Neutrophil (primary cell): ENCODE measurements around the gene MRPS2.

Source experiments
- H3K27ac ChIP-seq: fragments of 200-600 bp; sonication (generic); 2 replicates; pipeline ENCODE4 v1.5.1; 2016; ENCODE audit warnings: mild to moderate bottlenecking, moderate library complexity
- H3K27me3 ChIP-seq: fragments of 200-600 bp; sonication (generic); 2 replicates; pipeline ENCODE4 v1.6.0; 2016; ENCODE audit warnings: mild to moderate bottlenecking
- H3K36me3 ChIP-seq: fragments of 200-600 bp; sonication (generic); 2 replicates; pipeline ENCODE4 v1.5.1; 2017
- H3K4me1 ChIP-seq, 2 experiments: fragments of 200-600 bp in 1 of 2; sonication (generic) in 1 of 2; 1 replicate in 1 of 2; 2 replicates in 1 of 2; pipeline versions ENCODE4 v1.5.1 to v1.6.1; 2013 to 2016; ENCODE audit warnings: low read depth in 1 of 2, low read length in 1 of 2, mild to moderate bottlenecking in 1 of 2, moderate library complexity in 1 of 2; ENCODE audit not compliant: control insufficient read depth in 1 of 2, insufficient read depth in 1 of 2
- H3K4me3 ChIP-seq, 2 experiments: fragments of 200-600 bp in 1 of 2; sonication (generic) in 1 of 2; 1 replicate in 1 of 2; 2 replicates in 1 of 2; pipeline ENCODE4 v1.5.1; 2013 to 2016; ENCODE audit warnings: low read depth in 1 of 2, low read length in 1 of 2, mild to moderate bottlenecking in 1 of 2, moderate library complexity in 1 of 2
- H3K9me3 ChIP-seq: fragments of 200-600 bp; sonication (generic); 2 replicates; pipeline ENCODE4 v1.5.1; 2016
- CTCF ChIP-seq: fragments of 200-600 bp; sonication (generic); IDR thresholded peaks from 2 replicates; pipeline ENCODE4 v1.5.1; 2016; ENCODE audit warnings: antibody characterized with exemption

The MRPS2 gene

GRCh38 chr9:135550344-135550918 lies 49.9 kb downstream of the MRPS2 start:
- Histone ChIP-seq H3K36me3 (no peaks in the 10 kb centered on the region), H3K27ac (no peak overlapping the region), H3K27me3 (no peaks in the 10 kb centered on the region), H3K9me3 (no peaks in the 10 kb centered on the region), H3K4me1 (no peaks in the 10 kb centered on the region), H3K4me3 (no peak overlapping the region)
- TF ChIP-seq CTCF, result no peak

- no peak overlapping the region for H3K27ac ChIP-seq
- H3K4me1 ChIP-seq, result no peaks in the 10 kb centered on the region
- no peaks in the 10 kb centered on the region for H3K27me3 ChIP-seq
- H3K36me3 ChIP-seq, result no peaks in the 10 kb centered on the region
- TF ChIP-seq CTCF, result no peak
- no peak overlapping the region for H3K4me3 ChIP-seq
- H3K9me3 ChIP-seq, result no peaks in the 10 kb centered on the region
Measured at GRCh38 chr9:135551031-135551430, 50.5 kb downstream of the MRPS2 start.

GRCh38 chr9:135551456-135551855 lies 51.0 kb downstream of the MRPS2 start:
- no peaks in the 10 kb centered on the region for H3K4me1 ChIP-seq
- no peaks in the 10 kb centered on the region for H3K9me3 ChIP-seq
- no peak overlapping the region for H3K4me3 ChIP-seq
- no peaks in the 10 kb centered on the region for H3K27me3 ChIP-seq
- H3K36me3 ChIP-seq, result no peaks in the 10 kb centered on the region
- no peak overlapping the region for H3K27ac ChIP-seq
- TF ChIP-seq CTCF, result no peak

GRCh38 chr9:135552021-135552697 lies 51.7 kb downstream of the MRPS2 start:
- no peak overlapping the region for H3K4me3 ChIP-seq
- no peak overlapping the region for H3K27ac ChIP-seq
- no peaks in the 10 kb centered on the region for H3K9me3 ChIP-seq
- H3K27me3 ChIP-seq, result no peaks in the 10 kb centered on the region
- TF ChIP-seq CTCF, result no peak
- H3K4me1 ChIP-seq, result no peaks in the 10 kb centered on the region
- H3K36me3 ChIP-seq, result no peaks in the 10 kb centered on the region

- Histone ChIP-seq H3K4me1 (no peaks in the 10 kb centered on the region), H3K36me3 (no peaks in the 10 kb centered on the region), H3K27ac (no peak overlapping the region), H3K9me3 (no peaks in the 10 kb centered on the region), H3K27me3 (no peaks in the 10 kb centered on the region), H3K4me3 (no peak overlapping the region)
- TF ChIP-seq CTCF, result no peak
Measured at GRCh38 chr9:135552698-135553171, 52.3 kb downstream of the MRPS2 start.
